CD4-positive, alpha-beta T cell treated with Interleukin-6 for 4 hours (primary cell): ENCODE results near the gene AHDC1.

Source experiments
- DNase-seq: peaks from one replicate; pipeline ENCODE4 v3.0.0-alpha.2; 2020; ENCODE audit warnings: mixed read lengths

AHDC1 gene

GRCh38 chr1:27576806-27577227, 27.1 kb downstream of the AHDC1 start:
- DNase-seq: no peak

- DNase-seq: peak; percentile 16
These were observed 28.1 kb downstream of the AHDC1 start for GRCh38 chr1:27575840-27576331.

GRCh38 chr1:27574871-27575831, 28.8 kb downstream of the AHDC1 start:
- DNase-seq: no peak

- no peak for DNase-seq
These were observed 29.8 kb downstream of the AHDC1 start for GRCh38 chr1:27574001-27574781.

GRCh38 chr1:27572679-27573426, 31.1 kb downstream of the AHDC1 start:
- DNase-seq: no peak

- no peak for DNase-seq
These were observed 31.8 kb downstream of the AHDC1 start for GRCh38 chr1:27572019-27572678.

- no peak for DNase-seq
These were observed 32.4 kb downstream of the AHDC1 start for GRCh38 chr1:27571439-27572018.

GRCh38 chr1:27570784-27571183, 33.2 kb downstream of the AHDC1 start:
- no peak for DNase-seq

- no peak for DNase-seq
These were observed 33.6 kb downstream of the AHDC1 start for GRCh38 chr1:27570356-27570755.

- DNase-seq: no peak
These were observed 34.2 kb downstream of the AHDC1 start for GRCh38 chr1:27569506-27570291.

- DNase-seq: no peak
These were observed 34.9 kb downstream of the AHDC1 start for GRCh38 chr1:27569088-27569460.

GRCh38 chr1:27568300-27569087, 35.5 kb downstream of the AHDC1 start:
- DNase-seq: peak; percentile 99

GRCh38 chr1:27567971-27568299, 36.0 kb downstream of the AHDC1 start:
- DNase-seq: no peak

- DNase-seq: no peak
These were observed 36.8 kb downstream of the AHDC1 start for GRCh38 chr1:27567146-27567526.

GRCh38 chr1:27566462-27567145, 37.3 kb downstream of the AHDC1 start:
- DNase-seq: no peak

- DNase-seq: no peak
These were observed 39.0 kb downstream of the AHDC1 start for GRCh38 chr1:27564710-27565649.

- no peak for DNase-seq
These were observed 40.1 kb downstream of the AHDC1 start for GRCh38 chr1:27563591-27564471.

- DNase-seq: no peak
These were observed 40.7 kb downstream of the AHDC1 start for GRCh38 chr1:27563341-27563590.
